ENCODE measurements around the gene NDUFA6.

Gene NDUFA6

DNA sequence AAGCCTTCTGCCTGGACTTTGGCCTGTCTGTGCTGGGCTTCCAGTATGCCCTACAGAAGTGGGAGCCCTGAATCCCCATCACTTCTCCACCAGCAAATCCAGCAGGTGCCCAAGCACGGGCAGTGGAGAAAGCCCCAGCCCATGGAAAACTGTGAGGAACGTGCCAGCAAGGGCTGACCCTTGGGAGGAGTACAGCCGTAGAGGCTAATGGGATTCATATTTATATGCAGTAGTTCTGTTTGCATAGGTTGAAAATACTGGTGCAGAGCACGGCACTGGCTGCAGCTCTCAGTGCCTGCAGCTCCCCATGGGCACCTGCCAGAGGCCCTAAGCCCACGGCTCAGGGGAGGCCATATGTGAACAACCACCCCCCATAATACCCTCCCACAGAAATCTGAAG, 30.1 kb downstream of the NDUFA6 start:
- H2AK5ac ChIP-seq (ENCODE audit: low read length), result no peak overlapping the region

DNA sequence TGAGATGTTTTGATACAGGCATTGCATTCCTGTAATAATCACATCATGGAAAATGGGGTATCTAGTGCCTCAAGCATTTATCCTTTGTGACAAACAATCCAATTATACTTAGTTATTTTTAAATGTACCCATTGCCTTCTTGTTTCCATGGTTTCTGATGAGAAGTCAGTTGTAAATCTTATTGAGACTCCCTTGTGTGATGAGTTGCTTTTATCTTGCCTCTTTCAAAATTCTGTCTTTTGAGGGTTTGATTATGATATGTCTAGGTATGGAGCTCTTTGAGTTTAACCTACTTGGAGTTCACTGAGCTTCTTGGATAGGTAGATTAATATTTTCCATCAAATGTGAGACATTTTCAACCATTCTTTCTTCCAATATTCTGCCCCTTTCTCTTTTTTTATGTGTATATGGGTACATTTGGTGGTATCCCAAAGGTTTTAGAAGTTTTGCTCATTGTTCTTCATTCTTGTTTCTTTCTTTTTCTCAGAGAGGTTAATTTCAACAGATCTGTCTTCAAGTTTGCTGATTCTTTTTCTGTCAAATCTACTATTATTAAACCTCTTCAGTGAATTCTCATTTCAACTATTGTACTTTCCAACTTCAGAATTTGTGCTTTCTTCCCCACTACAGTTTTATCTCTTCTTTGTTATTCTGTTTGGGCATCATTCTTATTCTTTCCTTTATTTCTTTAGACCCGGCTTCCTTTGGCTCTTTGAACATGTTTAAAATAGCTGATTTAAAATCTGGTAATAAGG, 33.6 kb downstream of the NDUFA6 start:
- no peak overlapping the region for H2BK12ac ChIP-seq (ENCODE audit: low read length)
- no peaks in the 10 kb centered on the region for H3K27me3 ChIP-seq (ENCODE audit: insufficient read depth, low read length)
- H3K14ac ChIP-seq (ENCODE audit: low read length), result no peak overlapping the region
- no peak overlapping the region for H3K4me3 ChIP-seq (ENCODE audit: low read depth, low read length)
- no peak for DNase-seq
- H4K8ac ChIP-seq (ENCODE audit: low read depth, low read length), result no peak overlapping the region
- no peak overlapping the region for H3K27ac ChIP-seq (ENCODE audit: low read depth, low read length)
- H4K91ac ChIP-seq (ENCODE audit: low read depth, low read length), result no peak overlapping the region
- no peak overlapping the region for H3K4ac ChIP-seq (ENCODE audit: low read depth, low read length)
- no peak overlapping the region for H2AK5ac ChIP-seq (ENCODE audit: low read length)
- H3K79me2 ChIP-seq (ENCODE audit: control insufficient read depth, insufficient read depth, low read length, poor library complexity), result no peaks in the 10 kb centered on the region
- no peak overlapping the region for H3K23ac ChIP-seq (ENCODE audit: low read length)
- no peak overlapping the region for H2AFZ ChIP-seq (ENCODE audit: insufficient read depth, low read length, poor library complexity)
- peaks cover 13 to 17% of the 10 kb centered on the region in 2 experiments for H3K36me3 ChIP-seq (ENCODE audit: control insufficient read depth in 1 of 2, insufficient read depth in 2 of 2, low read length in 2 of 2)
- no peak overlapping the region for H3K18ac ChIP-seq (ENCODE audit: low read length)
- no peaks in the 10 kb centered on the region for H3K4me1 ChIP-seq (ENCODE audit: control insufficient read depth in 1 of 2, insufficient read depth in 2 of 2, low read length in 2 of 2)
- H3K9me3 ChIP-seq (ENCODE audit: insufficient read depth, low read depth, low read length), result peaks cover 3% of the 10 kb centered on the region
- no CpG with 5 or more reads among the region's 1 CpG for WGBS (ENCODE audit: extremely low coverage, insufficient coverage, insufficient read length)
- no peak overlapping the region for H4K12ac ChIP-seq (ENCODE audit: low read depth, low read length)
- no peaks in the 10 kb centered on the region for H3K79me1 ChIP-seq (ENCODE audit: low read length)
- no peak overlapping the region for H3K9ac ChIP-seq (ENCODE audit: low read length)
- H2BK120ac ChIP-seq (ENCODE audit: insufficient read depth, low read length, poor library complexity), result no peak overlapping the region
- no peak overlapping the region for H2BK5ac ChIP-seq (ENCODE audit: low read depth, low read length, poor library complexity)
- H3K4me2 ChIP-seq (ENCODE audit: low read length), result no peak overlapping the region

More for the DNA sequence above, 30.1 kb downstream of the NDUFA6 start:
- Histone ChIP-seq H3K23ac (ENCODE audit: low read length) (no peak overlapping the region), H3K4ac (ENCODE audit: low read depth, low read length) (no peak overlapping the region), H3K27me3 (ENCODE audit: insufficient read depth, low read length) (no peaks in the 10 kb centered on the region), H3K79me1 (ENCODE audit: low read length) (no peaks in the 10 kb centered on the region), H4K91ac (ENCODE audit: low read depth, low read length) (no peak overlapping the region), H3K4me3 (ENCODE audit: low read depth, low read length) (no peak overlapping the region), H4K8ac (ENCODE audit: low read depth, low read length) (no peak overlapping the region), H2BK12ac (ENCODE audit: low read length) (no peak overlapping the region), H3K36me3 (ENCODE audit: control insufficient read depth in 1 of 2, insufficient read depth in 2 of 2, low read length in 2 of 2) (peaks cover 13 to 18% of the 10 kb centered on the region in 2 experiments), H2BK120ac (ENCODE audit: insufficient read depth, low read length, poor library complexity) (no peak overlapping the region), H3K9ac (ENCODE audit: low read length) (no peak overlapping the region), H3K4me2 (ENCODE audit: low read length) (no peak overlapping the region), H2AFZ (ENCODE audit: insufficient read depth, low read length, poor library complexity) (no peak overlapping the region), H4K12ac (ENCODE audit: low read depth, low read length) (no peak overlapping the region), H3K14ac (ENCODE audit: low read length) (no peak overlapping the region), H3K79me2 (ENCODE audit: control insufficient read depth, insufficient read depth, low read length, poor library complexity) (no peaks in the 10 kb centered on the region), H3K27ac (ENCODE audit: low read depth, low read length) (no peak overlapping the region), H3K18ac (ENCODE audit: low read length) (no peak overlapping the region), H3K9me3 (ENCODE audit: insufficient read depth, low read depth, low read length) (peaks cover 3% of the 10 kb centered on the region), H3K4me1 (ENCODE audit: control insufficient read depth in 1 of 2, insufficient read depth in 2 of 2, low read length in 2 of 2) (no peaks in the 10 kb centered on the region), H2BK5ac (ENCODE audit: low read depth, low read length, poor library complexity) (no peak overlapping the region)
- no peak for DNase-seq
- no CpG with 5 or more reads among the region's 5 CpGs for WGBS (ENCODE audit: extremely low coverage, insufficient coverage, insufficient read length)

GRCh38 chr22:42052765-42053164, 37.8 kb downstream of the NDUFA6 start:
- H3K4me2 ChIP-seq (ENCODE audit: low read length), result no peak overlapping the region
- no peaks in the 10 kb centered on the region for H3K79me2 ChIP-seq (ENCODE audit: control insufficient read depth, insufficient read depth, low read length, poor library complexity)
- WGBS (ENCODE audit: extremely low coverage, insufficient coverage, insufficient read length), result no CpG with 5 or more reads among the region's 3 CpGs
- H2AK5ac ChIP-seq (ENCODE audit: low read length), result no peak overlapping the region
- no peak overlapping the region for H2BK5ac ChIP-seq (ENCODE audit: low read depth, low read length, poor library complexity)
- H3K79me1 ChIP-seq (ENCODE audit: low read length), result no peaks in the 10 kb centered on the region
- no peak overlapping the region for H3K27ac ChIP-seq (ENCODE audit: low read depth, low read length)
- no peak overlapping the region for H3K4ac ChIP-seq (ENCODE audit: low read depth, low read length)
- no peak overlapping the region for H3K23ac ChIP-seq (ENCODE audit: low read length)
- no peaks in the 10 kb centered on the region for H3K9me3 ChIP-seq (ENCODE audit: insufficient read depth, low read depth, low read length)
- no peak overlapping the region for H3K18ac ChIP-seq (ENCODE audit: low read length)
- no peak overlapping the region for H2BK12ac ChIP-seq (ENCODE audit: low read length)
- H4K91ac ChIP-seq (ENCODE audit: low read depth, low read length), result no peak overlapping the region
- no peaks in the 10 kb centered on the region for H3K4me1 ChIP-seq (ENCODE audit: control insufficient read depth in 1 of 2, insufficient read depth in 2 of 2, low read length in 2 of 2)
- no peak overlapping the region for H2BK120ac ChIP-seq (ENCODE audit: insufficient read depth, low read length, poor library complexity)
- no peaks in the 10 kb centered on the region for H3K27me3 ChIP-seq (ENCODE audit: insufficient read depth, low read length)
- no peak overlapping the region for H4K12ac ChIP-seq (ENCODE audit: low read depth, low read length)
- no peak overlapping the region for H3K14ac ChIP-seq (ENCODE audit: low read length)
- H3K9ac ChIP-seq (ENCODE audit: low read length), result no peak overlapping the region
- H3K36me3 ChIP-seq (ENCODE audit: control insufficient read depth in 1 of 2, insufficient read depth in 2 of 2, low read length in 2 of 2), result no peaks in the 10 kb centered on the region
- no peak overlapping the region for H4K8ac ChIP-seq (ENCODE audit: low read depth, low read length)
- no peak overlapping the region for H2AFZ ChIP-seq (ENCODE audit: insufficient read depth, low read length, poor library complexity)
- no peak overlapping the region for H3K4me3 ChIP-seq (ENCODE audit: low read depth, low read length)
- no peak for DNase-seq

DNA sequence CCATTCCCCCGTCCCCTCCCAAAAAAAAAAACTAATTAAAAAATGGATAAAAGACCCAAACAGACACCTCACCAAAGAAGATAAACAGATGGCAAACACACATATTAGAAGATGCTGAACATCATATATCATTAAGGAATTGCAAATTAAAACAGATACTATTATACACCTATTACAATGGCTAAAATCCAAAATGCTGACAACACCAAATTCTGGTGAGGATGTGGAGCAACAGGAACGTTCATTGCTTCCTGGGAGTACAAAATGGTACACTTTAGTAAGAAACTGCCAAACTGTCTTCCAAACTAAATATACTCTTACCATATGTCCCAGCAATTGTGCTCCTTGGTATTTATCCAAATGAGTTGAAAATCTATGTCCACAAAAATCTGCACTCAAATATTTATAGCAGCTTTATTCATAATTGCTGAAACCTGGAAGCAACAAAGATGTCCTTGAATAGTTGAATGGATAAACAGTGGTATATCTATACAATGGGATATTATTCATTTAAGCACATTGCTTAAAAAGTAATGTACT, 39.9 kb downstream of the NDUFA6 start:
- Histone ChIP-seq H2BK5ac (ENCODE audit: low read depth, low read length, poor library complexity) (no peak overlapping the region), H4K91ac (ENCODE audit: low read depth, low read length) (no peak overlapping the region), H3K18ac (ENCODE audit: low read length) (no peak overlapping the region), H3K4me3 (ENCODE audit: low read depth, low read length) (no peak overlapping the region), H2AK5ac (ENCODE audit: low read length) (no peak overlapping the region), H2BK12ac (ENCODE audit: low read length) (no peak overlapping the region), H3K23ac (ENCODE audit: low read length) (no peak overlapping the region), H4K12ac (ENCODE audit: low read depth, low read length) (no peak overlapping the region), H3K4ac (ENCODE audit: low read depth, low read length) (no peak overlapping the region), H3K36me3 (ENCODE audit: control insufficient read depth in 1 of 2, insufficient read depth in 2 of 2, low read length in 2 of 2) (no peaks in the 10 kb centered on the region), H3K9me3 (ENCODE audit: insufficient read depth, low read depth, low read length) (no peaks in the 10 kb centered on the region), H2AFZ (ENCODE audit: insufficient read depth, low read length, poor library complexity) (no peak overlapping the region), H3K27ac (ENCODE audit: low read depth, low read length) (no peak overlapping the region), H3K4me1 (ENCODE audit: control insufficient read depth in 1 of 2, insufficient read depth in 2 of 2, low read length in 2 of 2) (no peaks in the 10 kb centered on the region), H4K8ac (ENCODE audit: low read depth, low read length) (no peak overlapping the region), H2BK120ac (ENCODE audit: insufficient read depth, low read length, poor library complexity) (no peak overlapping the region), H3K4me2 (ENCODE audit: low read length) (no peak overlapping the region), H3K79me1 (ENCODE audit: low read length) (no peaks in the 10 kb centered on the region), H3K14ac (ENCODE audit: low read length) (no peak overlapping the region), H3K27me3 (ENCODE audit: insufficient read depth, low read length) (no peaks in the 10 kb centered on the region), H3K9ac (ENCODE audit: low read length) (no peak overlapping the region), H3K79me2 (ENCODE audit: control insufficient read depth, insufficient read depth, low read length, poor library complexity) (no peaks in the 10 kb centered on the region)
- WGBS (ENCODE audit: extremely low coverage, insufficient coverage, insufficient read length), result no CpG with 5 or more reads among the region's 2 CpGs
- no peak for DNase-seq
